ENCODE results near the gene ERCC2.

ERCC2 gene

DNA sequence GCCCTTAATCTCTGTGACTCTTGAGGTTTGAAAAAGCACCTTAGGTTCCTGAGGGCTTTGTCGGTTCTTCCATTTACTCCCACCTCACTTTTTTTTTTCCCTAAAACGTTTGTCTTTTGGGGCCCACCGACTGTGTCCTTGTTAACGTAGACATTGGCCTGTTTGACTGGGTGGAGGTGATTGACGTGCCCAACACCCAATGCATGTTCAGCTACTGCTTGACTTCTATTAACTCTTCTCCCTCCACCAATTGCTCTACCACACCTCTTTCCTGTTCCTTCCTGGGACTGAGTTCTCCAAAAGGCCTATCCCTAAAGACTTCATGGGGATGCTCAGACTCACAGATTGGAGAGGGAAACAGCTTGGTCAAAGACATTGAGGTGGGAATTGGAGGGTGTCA, 65.0 kb downstream of the ERCC2 start:
- TF ChIP-seq, protein P1, sequence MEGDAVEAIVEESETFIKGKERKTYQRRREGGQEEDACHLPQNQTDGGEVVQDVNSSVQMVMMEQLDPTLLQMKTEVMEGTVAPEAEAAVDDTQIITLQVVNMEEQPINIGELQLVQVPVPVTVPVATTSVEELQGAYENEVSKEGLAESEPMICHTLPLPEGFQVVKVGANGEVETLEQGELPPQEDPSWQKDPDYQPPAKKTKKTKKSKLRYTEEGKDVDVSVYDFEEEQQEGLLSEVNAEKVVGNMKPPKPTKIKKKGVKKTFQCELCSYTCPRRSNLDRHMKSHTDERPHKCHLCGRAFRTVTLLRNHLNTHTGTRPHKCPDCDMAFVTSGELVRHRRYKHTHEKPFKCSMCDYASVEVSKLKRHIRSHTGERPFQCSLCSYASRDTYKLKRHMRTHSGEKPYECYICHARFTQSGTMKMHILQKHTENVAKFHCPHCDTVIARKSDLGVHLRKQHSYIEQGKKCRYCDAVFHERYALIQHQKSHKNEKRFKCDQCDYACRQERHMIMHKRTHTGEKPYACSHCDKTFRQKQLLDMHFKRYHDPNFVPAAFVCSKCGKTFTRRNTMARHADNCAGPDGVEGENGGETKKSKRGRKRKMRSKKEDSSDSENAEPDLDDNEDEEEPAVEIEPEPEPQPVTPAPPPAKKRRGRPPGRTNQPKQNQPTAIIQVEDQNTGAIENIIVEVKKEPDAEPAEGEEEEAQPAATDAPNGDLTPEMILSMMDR (IDR thresholded peaks at IDR 0.05): no peak

GRCh38 chr19:45305007-45305406, 65.4 kb downstream of the ERCC2 start:
- TF ChIP-seq, protein P1 (IDR thresholded peaks at IDR 0.05): no peak

GRCh38 chr19:45304141-45304926, 66.0 kb downstream of the ERCC2 start:
- TF ChIP-seq, protein P1 (IDR thresholded peaks at IDR 0.05): no peak

DNA sequence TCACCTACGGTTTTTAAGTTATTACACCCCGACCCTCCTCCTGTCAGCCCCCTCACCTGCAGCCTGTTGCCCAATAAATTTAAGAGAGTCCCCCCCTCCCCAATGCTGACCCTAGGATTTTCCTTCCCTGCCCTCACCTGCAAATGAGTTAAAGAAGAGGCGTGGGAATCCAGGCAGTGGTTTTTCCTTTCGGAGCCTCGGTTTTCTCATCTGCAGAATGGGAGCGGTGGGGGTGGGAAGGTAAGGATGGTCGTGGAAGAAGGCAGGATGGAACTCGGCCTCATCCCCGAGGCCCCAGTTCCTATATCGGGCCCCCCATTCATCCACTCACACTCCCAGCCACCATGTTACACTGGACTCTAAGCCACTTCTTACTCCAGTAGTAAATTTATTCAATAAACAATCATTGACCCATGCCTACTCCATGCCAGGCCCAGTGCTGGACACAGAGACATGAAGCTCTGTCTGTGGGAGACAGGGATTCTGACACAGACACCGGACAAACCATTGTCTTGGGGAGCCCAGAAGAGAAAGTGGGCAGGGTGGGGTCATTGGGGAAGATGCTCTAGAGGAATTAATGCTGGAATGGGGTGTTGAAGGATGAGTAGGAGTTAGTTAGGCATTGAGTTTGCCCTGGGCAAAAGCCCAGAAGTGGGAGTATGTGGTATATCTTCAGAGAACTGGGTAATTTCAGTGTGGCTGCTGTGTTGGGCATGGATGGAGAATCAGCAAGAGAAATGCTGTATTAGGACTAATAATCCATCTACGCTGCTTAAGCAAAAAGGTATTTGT, 66.9 kb downstream of the ERCC2 start:
- TF ChIP-seq, protein P1 (IDR thresholded peaks at IDR 0.05): no peak

GRCh38 chr19:45302416-45302815, 68.0 kb downstream of the ERCC2 start:
- TF ChIP-seq, protein P1 (IDR thresholded peaks at IDR 0.05): no peak
